Measurements from ENCODE around the gene FAM76A. TPM values are rescaled to one million over a fixed set of nuclear protein-coding genes. Genes with fewer than 3 reads are reported as not detected.
"Not testable (repeated sequence)": the region's sequence is repeated elsewhere in the genome, so short reads cannot be mapped to it uniquely, and the experiment has no call there.

FAM76A gene
- total RNA-seq, 4 donors from 2014 or later = 12.5 to 24.2 (median 16.6) TPM

GRCh38 chr1:27784700-27785099, 58.9 kb downstream of the FAM76A start:
- Histone ChIP-seq H3K36me3 (peaks cover 0 to 17% of the 10 kb centered on the region in 2 donors), H3K27me3 (no peaks in the 10 kb centered on the region), H3K9me3 (no peaks in the 10 kb centered on the region), H3K4me3 (no peak overlapping the region), H3K27ac (no peak overlapping the region), H3K4me1 (peaks cover 0 to 46% (median 0%) of the 10 kb centered on the region in 3 donors)
- TF ChIP-seq EP300 (IDR thresholded peaks at IDR 0.05) = no peak
- no peak for TF ChIP-seq CTCF (IDR thresholded peaks at IDR 0.05)
- TF ChIP-seq POLR2A (IDR thresholded peaks at IDR 0.05) = no peak
- no peak for TF ChIP-seq POLR2AphosphoS5 (IDR thresholded peaks at IDR 0.05)
- no peak for ATAC-seq
- 92 to 100% methylated on average over 1 of the region's 1 CpG for WGBS, 2 donors (ENCODE audit: low coverage in 1 of 2)

GRCh38 chr1:27785781-27786455, 60.2 kb downstream of the FAM76A start:
- TF ChIP-seq POLR2AphosphoS5 (IDR thresholded peaks at IDR 0.05) (no peak), EP300 (IDR thresholded peaks at IDR 0.05) (no peak), POLR2A (IDR thresholded peaks at IDR 0.05) (no peak)
- Histone ChIP-seq H3K9me3 (no peaks in the 10 kb centered on the region), H3K27me3 (no peaks in the 10 kb centered on the region), H3K36me3 (peaks cover 0 to 17% of the 10 kb centered on the region in 2 donors), H3K4me1 (peaks cover 0 to 46% (median 0%) of the 10 kb centered on the region in 3 donors), H3K27ac (no peak overlapping the region), H3K4me3 (no peak overlapping the region)
- ATAC-seq = no peak

- Histone ChIP-seq H3K9me3 (no peaks in the 10 kb centered on the region), H3K27me3 (no peaks in the 10 kb centered on the region), H3K4me1 (peaks cover 0 to 34% (median 0%) of the 10 kb centered on the region in 3 donors), H3K4me3 (no peak overlapping the region), H3K27ac (peak overlapping the region in 1 of 4 donors; percentile 33), H3K36me3 (peaks cover 0 to 31% of the 10 kb centered on the region in 2 donors)
- TF ChIP-seq EP300 (IDR thresholded peaks at IDR 0.05) (no peak), CTCF (IDR thresholded peaks at IDR 0.05) (no peak), POLR2A (IDR thresholded peaks at IDR 0.05) (no peak), POLR2AphosphoS5 (IDR thresholded peaks at IDR 0.05) (no peak)
- ATAC-seq = no peak
Measured at GRCh38 chr1:27787895-27788294, 62.1 kb downstream of the FAM76A start.

- peaks cover 0 to 48% of the 10 kb centered on the region in 2 donors for H3K36me3 ChIP-seq
- H3K4me1 ChIP-seq = peaks cover 0 to 29% (median 0%) of the 10 kb centered on the region in 3 donors
- H3K9me3 ChIP-seq = no peaks in the 10 kb centered on the region
- no peaks in the 10 kb centered on the region for H3K27me3 ChIP-seq
- H3K27ac ChIP-seq = peak overlapping the region in 3 of 4 donors; percentile 33 to 51 (median 33)
- peak; percentile 77 for ATAC-seq
- no peak overlapping the region for H3K4me3 ChIP-seq
- no peak for TF ChIP-seq POLR2A (IDR thresholded peaks at IDR 0.05)
- TF ChIP-seq POLR2AphosphoS5 (IDR thresholded peaks at IDR 0.05) = peak; percentile 21
- WGBS, 2 donors (ENCODE audit: low coverage in 1 of 2) = 57 to 62% methylated on average over 3 to 4 of the region's 4 CpGs
Measured at GRCh38 chr1:27789540-27790041, 63.8 kb downstream of the FAM76A start.

- H3K36me3 ChIP-seq = peaks cover 0 to 54% of the 10 kb centered on the region in 2 donors
- H3K4me1 ChIP-seq = peaks cover 0 to 25% (median 0%) of the 10 kb centered on the region in 3 donors
- WGBS, 2 donors (ENCODE audit: low coverage in 1 of 2) = 89 to 100% methylated on average over 2 to 3 of the region's 3 CpGs
- not testable (repeated sequence) for H3K27me3 ChIP-seq, H3K4me3 ChIP-seq, ATAC-seq, H3K9me3 ChIP-seq
- peak overlapping the region in 3 of 4 donors; percentile 26 to 51 (median 33) for H3K27ac ChIP-seq
Measured at GRCh38 chr1:27790270-27790669, 64.5 kb downstream of the FAM76A start.

- 27% methylated on average over 1 of the region's 1 CpG; no CpG with 5 or more reads in 1 of the 2 donors for WGBS, 2 donors (ENCODE audit: low coverage in 1 of 2)
- no peak for TF ChIP-seq EP300 (IDR thresholded peaks at IDR 0.05)
- no peak for TF ChIP-seq CTCF (IDR thresholded peaks at IDR 0.05)
- TF ChIP-seq POLR2AphosphoS5 (IDR thresholded peaks at IDR 0.05) = no peak
- no peak for TF ChIP-seq POLR2A (IDR thresholded peaks at IDR 0.05)
Measured at GRCh38 chr1:27795601-27796000, 69.8 kb downstream of the FAM76A start.

More at GRCh38 chr1:27795601-27796000, 69.8 kb downstream of the FAM76A start:
- Histone ChIP-seq H3K9me3 (no peaks in the 10 kb centered on the region), H3K36me3 (peaks cover 0 to 96% of the 10 kb centered on the region in 2 donors), H3K27ac (no peak overlapping the region), H3K4me1 (no peaks in the 10 kb centered on the region), H3K27me3 (no peaks in the 10 kb centered on the region), H3K4me3 (no peak overlapping the region)
- no peak for ATAC-seq

All from gastroesophageal sphincter (tissue), 4 donors.